CD14-positive monocyte (primary cell): ENCODE results near the gene LRCH4. TPM values are rescaled to one million over a fixed set of nuclear protein-coding genes. Genes with fewer than 3 reads are reported as not detected.

Source experiments
- DNase-seq, 3 donors: peaks; one replicate each; pipeline ENCODE4 v3.0.0-alpha.2; 2011 to 2022
- H2AFZ ChIP-seq: 2 replicates; pipeline ENCODE4 v1.6.0; 2012; ENCODE audit warnings: mild to moderate bottlenecking, low read depth, low read length, inconsistent platforms; ENCODE audit not compliant: insufficient read depth, poor library complexity, severe bottlenecking
- H3K27ac ChIP-seq, 2 donors: 1 replicate in 1 of 2; 2 replicates in 1 of 2; pipeline ENCODE4 v1.5.1; 2012 to 2013; ENCODE audit warnings: low read length in 2 of 2, control low read depth in 1 of 2, inconsistent platforms in 1 of 2, low read depth in 1 of 2, mild to moderate bottlenecking in 1 of 2
- H3K27me3 ChIP-seq, 2 donors: one replicate each; pipeline versions ENCODE4 v1.6.0 to v1.6.1; 2011 to 2013; ENCODE audit warnings: low read length in 2 of 2; ENCODE audit not compliant: control insufficient read depth in 2 of 2, insufficient read depth in 2 of 2
- H3K36me3 ChIP-seq, 2 donors: replicated peaks in 1 of 2; 1 replicate in 1 of 2; 2 replicates in 1 of 2; pipeline versions ENCODE4 v1.5.1 to v1.6.1; 2012 to 2013; ENCODE audit warnings: low read length in 2 of 2, control low read depth in 1 of 2, inconsistent platforms in 1 of 2, mild to moderate bottlenecking in 1 of 2; ENCODE audit not compliant: insufficient read depth in 2 of 2, control insufficient read depth in 1 of 2
- H3K4me1 ChIP-seq, 2 donors: 1 replicate in 1 of 2; 2 replicates in 1 of 2; pipeline versions ENCODE4 v1.5.1 to v1.6.1; 2012 to 2013; ENCODE audit warnings: low read length in 2 of 2, control low read depth in 1 of 2, inconsistent platforms in 1 of 2, mild to moderate bottlenecking in 1 of 2, moderate library complexity in 1 of 2; ENCODE audit not compliant: insufficient read depth in 2 of 2, control insufficient read depth in 1 of 2
- H3K4me2 ChIP-seq: replicated peaks from 2 replicates; pipeline ENCODE3; 2012; ENCODE audit warnings: low read length, moderate library complexity, mild to moderate bottlenecking; ENCODE audit not compliant: poor library complexity, severe bottlenecking; ENCODE audit errors: extremely low read depth
- H3K4me3 ChIP-seq, 3 experiments: fragments of 200-600 bp in 1 of 3; sonication (generic) in 1 of 3; replicated peaks in 1 of 3; 1 replicate in 2 of 3; 2 replicates in 1 of 3; pipeline ENCODE4 v1.5.1; 2011 to 2013; ENCODE audit warnings: low read length in 3 of 3, mild to moderate bottlenecking in 3 of 3, control low read depth in 2 of 3, low read depth in 2 of 3, inconsistent platforms in 1 of 3, moderate library complexity in 1 of 3
- H3K79me2 ChIP-seq: 2 replicates; pipeline ENCODE4 v1.6.0; 2012; ENCODE audit warnings: mild to moderate bottlenecking, control low read depth, inconsistent platforms, low read length, moderate library complexity; ENCODE audit not compliant: insufficient read depth
- H3K9ac ChIP-seq: 2 replicates; pipeline ENCODE4 v1.6.0; 2017; ENCODE audit warnings: low read length, mild to moderate bottlenecking; ENCODE audit not compliant: insufficient read depth, poor library complexity, severe bottlenecking
- H3K9me3 ChIP-seq, 2 donors: replicated peaks in 1 of 2; 1 replicate in 1 of 2; 2 replicates in 1 of 2; pipeline versions ENCODE4 v1.5.1 to v1.6.1; 2012 to 2013; ENCODE audit warnings: low read length in 2 of 2, control low read depth in 1 of 2; ENCODE audit not compliant: control insufficient read depth in 1 of 2, insufficient read depth in 1 of 2
- H4K20me1 ChIP-seq: 2 replicates; pipeline ENCODE4 v1.6.0; 2012; ENCODE audit warnings: mild to moderate bottlenecking, low read length, control low read depth, moderate library complexity; ENCODE audit not compliant: insufficient read depth
- H3K27ac Mint-ChIP-seq, 7 donors: one replicate each; pipeline ENCODE4 v1.8.0; 2020; ENCODE audit warnings: mild to moderate bottlenecking in 7 of 7, mixed read lengths in 7 of 7, moderate library complexity in 6 of 7, inconsistent platforms in 2 of 7
- H3K27me3 Mint-ChIP-seq, 3 donors: one replicate each; pipeline ENCODE4 v1.8.0; 2021 to 2022; ENCODE audit warnings: low read depth in 3 of 3, mild to moderate bottlenecking in 3 of 3, mixed read lengths in 3 of 3, moderate library complexity in 3 of 3, inconsistent platforms in 1 of 3
- H3K36me3 Mint-ChIP-seq, 2 donors: one replicate each; pipeline ENCODE4 v1.8.0; 2020; ENCODE audit warnings: mixed read lengths in 2 of 2, inconsistent platforms in 1 of 2, mild to moderate bottlenecking in 1 of 2
- H3K4me1 Mint-ChIP-seq: one replicate; pipeline ENCODE4 v1.8.0; 2020; ENCODE audit warnings: mild to moderate bottlenecking, mixed read lengths
- H3K4me3 Mint-ChIP-seq, 2 donors: one replicate each; pipeline ENCODE4 v1.8.0; 2020; ENCODE audit warnings: mild to moderate bottlenecking in 2 of 2, mixed read lengths in 2 of 2, moderate library complexity in 1 of 2
- H3K9me3 Mint-ChIP-seq, 7 donors: one replicate each; pipeline ENCODE4 v1.8.0; 2020 to 2022; ENCODE audit warnings: mixed read lengths in 7 of 7, mild to moderate bottlenecking in 6 of 7, moderate library complexity in 6 of 7, inconsistent platforms in 2 of 7
- WGBS: methylation state at CpG from one replicate; pipeline ENCODE4 v1.1.5; 2013; ENCODE audit warnings: missing lambda C conversion rate; ENCODE audit not compliant: insufficient coverage; 5-methylcytosine and 5-hydroxymethylcytosine counted together
- intact Hi-C, 2 donors: fragments of 100-400 bp; cut with micrococcal nuclease; formaldehyde crosslinking; loops; one replicate each; pipeline versions ENCODE4 v1.15.0 to v1.15.1; 2023
- polyA plus RNA-seq, 3 donors: library from polyadenylated mRNA; depleted of rRNA in 1 of 3; unstranded in 2 of 3; stranded (reverse) in 1 of 3; fragments of 300-500 nt in 2 of 3; fragments of >200 nt in 1 of 3; fragmentation: Illumina TruSeq in 2 of 3; gene quantifications; 1 replicate in 2 of 3; 2 replicates in 1 of 3; pipeline ENCODE4 v1.2.3, GENCODE V29; 2012 to 2021
- TF ChIP-seq, protein P1 (sequence below): fragments of 200-600 bp; IDR thresholded peaks from one replicate; pipeline ENCODE4 v1.8.0; 2022; ENCODE audit warnings: antibody characterized with exemption, mild to moderate bottlenecking

LRCH4 gene
- polyA plus RNA-seq, 3 donors: 132 to 286 (median 134) TPM

- Mint-ChIP-seq H3K27ac (peak overlapping the region in 1 of 7 donors; percentile 11), H3K4me3 (no peak overlapping the region), H3K36me3 (peaks cover 2 to 8% of the 10 kb centered on the region in 2 donors), H3K27me3 (peaks cover 4 to 23% (median 15%) of the 10 kb centered on the region in 3 donors), H3K9me3 (peaks cover 0 to 3% (median 0%) of the 10 kb centered on the region in 7 donors), H3K4me1 (peaks cover 11% of the 10 kb centered on the region)
- Histone ChIP-seq H3K9ac (no peak overlapping the region), H3K4me1 (peaks cover 3 to 6% of the 10 kb centered on the region in 2 donors), H3K4me2 (no peak overlapping the region), H3K4me3 (no peak overlapping the region), H4K20me1 (no peaks in the 10 kb centered on the region), H3K79me2 (no peaks in the 10 kb centered on the region), H3K27ac (no peak overlapping the region), H3K9me3 (no peaks in the 10 kb centered on the region), H3K36me3 (no peaks in the 10 kb centered on the region), H3K27me3 (peaks cover 0 to 5% of the 10 kb centered on the region in 2 donors), H2AFZ (no peak overlapping the region)
- WGBS: 96% methylated on average over 8 of the region's 8 CpGs
- intact Hi-C loops: no loop called here
- TF ChIP-seq, protein P1, sequence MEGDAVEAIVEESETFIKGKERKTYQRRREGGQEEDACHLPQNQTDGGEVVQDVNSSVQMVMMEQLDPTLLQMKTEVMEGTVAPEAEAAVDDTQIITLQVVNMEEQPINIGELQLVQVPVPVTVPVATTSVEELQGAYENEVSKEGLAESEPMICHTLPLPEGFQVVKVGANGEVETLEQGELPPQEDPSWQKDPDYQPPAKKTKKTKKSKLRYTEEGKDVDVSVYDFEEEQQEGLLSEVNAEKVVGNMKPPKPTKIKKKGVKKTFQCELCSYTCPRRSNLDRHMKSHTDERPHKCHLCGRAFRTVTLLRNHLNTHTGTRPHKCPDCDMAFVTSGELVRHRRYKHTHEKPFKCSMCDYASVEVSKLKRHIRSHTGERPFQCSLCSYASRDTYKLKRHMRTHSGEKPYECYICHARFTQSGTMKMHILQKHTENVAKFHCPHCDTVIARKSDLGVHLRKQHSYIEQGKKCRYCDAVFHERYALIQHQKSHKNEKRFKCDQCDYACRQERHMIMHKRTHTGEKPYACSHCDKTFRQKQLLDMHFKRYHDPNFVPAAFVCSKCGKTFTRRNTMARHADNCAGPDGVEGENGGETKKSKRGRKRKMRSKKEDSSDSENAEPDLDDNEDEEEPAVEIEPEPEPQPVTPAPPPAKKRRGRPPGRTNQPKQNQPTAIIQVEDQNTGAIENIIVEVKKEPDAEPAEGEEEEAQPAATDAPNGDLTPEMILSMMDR: no peak
- no peak for DNase-seq
Measured at GRCh38 chr7:100621554-100621953, 35.6 kb upstream of the LRCH4 start.

- no peak overlapping the region for H3K4me3 Mint-ChIP-seq
- intact Hi-C loops: no loop called here
- Histone ChIP-seq H3K79me2 (no peaks in the 10 kb centered on the region), H3K4me2 (no peak overlapping the region), H2AFZ (no peak overlapping the region), H3K9ac (no peak overlapping the region), H3K4me3 (no peak overlapping the region), H3K4me1 (no peaks in the 10 kb centered on the region), H3K36me3 (no peaks in the 10 kb centered on the region), H3K27ac (no peak overlapping the region), H3K27me3 (peaks cover 0 to 2% of the 10 kb centered on the region in 2 donors), H3K9me3 (no peaks in the 10 kb centered on the region), H4K20me1 (no peaks in the 10 kb centered on the region)
- H3K36me3 Mint-ChIP-seq: peaks cover 6 to 13% of the 10 kb centered on the region in 2 donors
- no peak for DNase-seq
- H3K27me3 Mint-ChIP-seq: peaks cover 4 to 17% (median 8%) of the 10 kb centered on the region in 3 donors
- peaks cover 0 to 3% (median 0%) of the 10 kb centered on the region in 7 donors for H3K9me3 Mint-ChIP-seq
- H3K4me1 Mint-ChIP-seq: peaks cover 4% of the 10 kb centered on the region
- TF ChIP-seq, protein P1: no peak
- no peak overlapping the region for H3K27ac Mint-ChIP-seq
- 93% methylated on average over 23 of the region's 23 CpGs for WGBS
Measured at GRCh38 chr7:100620804-100621203, 34.9 kb upstream of the LRCH4 start.
